Measurements from ENCODE around the gene ACSF3. TPM values are rescaled to one million over a fixed set of nuclear protein-coding genes. Genes with fewer than 3 reads are reported as not detected.

ACSF3 gene
- 15.8 and 39.7 TPM in 2 replicates for total RNA-seq

DNA sequence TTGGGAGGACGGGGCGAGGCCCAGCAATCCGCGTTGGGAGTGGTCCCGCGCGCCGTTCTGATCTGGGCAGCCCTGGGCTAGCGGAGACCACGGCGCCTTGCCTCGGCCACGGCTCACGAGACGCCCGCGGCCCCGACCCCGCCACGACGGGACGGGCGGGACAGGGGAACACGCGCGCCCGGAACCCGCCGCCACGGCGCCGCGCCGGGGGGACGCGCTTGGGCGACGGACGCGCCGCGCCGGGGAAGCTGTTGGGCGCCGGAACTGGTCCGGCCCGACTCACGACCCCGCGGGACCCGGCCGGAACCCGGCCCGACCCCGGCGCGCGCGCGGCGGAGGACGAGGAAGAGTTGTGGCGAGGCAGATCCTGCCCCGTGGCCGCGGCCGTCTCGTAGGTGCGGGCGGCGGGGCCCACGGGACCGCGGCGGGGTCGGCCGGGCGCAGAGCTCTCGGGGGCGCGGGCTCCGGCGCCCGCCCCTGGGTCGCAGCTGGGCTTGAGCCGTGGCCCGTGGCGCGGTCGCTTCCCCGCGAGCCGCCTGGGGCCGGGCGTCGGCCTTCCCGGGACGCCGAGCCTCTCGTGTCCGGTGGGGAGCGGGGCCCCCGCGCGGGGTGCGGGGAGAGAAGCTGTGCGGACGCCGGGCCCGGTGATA, at the start of gene ACSF3:
ACSF3 (plus strand) TSS at position 251 of the 650 bp plus-strand sequence. CDS start 6,830 bp downstream, outside the sequence.

DNA sequence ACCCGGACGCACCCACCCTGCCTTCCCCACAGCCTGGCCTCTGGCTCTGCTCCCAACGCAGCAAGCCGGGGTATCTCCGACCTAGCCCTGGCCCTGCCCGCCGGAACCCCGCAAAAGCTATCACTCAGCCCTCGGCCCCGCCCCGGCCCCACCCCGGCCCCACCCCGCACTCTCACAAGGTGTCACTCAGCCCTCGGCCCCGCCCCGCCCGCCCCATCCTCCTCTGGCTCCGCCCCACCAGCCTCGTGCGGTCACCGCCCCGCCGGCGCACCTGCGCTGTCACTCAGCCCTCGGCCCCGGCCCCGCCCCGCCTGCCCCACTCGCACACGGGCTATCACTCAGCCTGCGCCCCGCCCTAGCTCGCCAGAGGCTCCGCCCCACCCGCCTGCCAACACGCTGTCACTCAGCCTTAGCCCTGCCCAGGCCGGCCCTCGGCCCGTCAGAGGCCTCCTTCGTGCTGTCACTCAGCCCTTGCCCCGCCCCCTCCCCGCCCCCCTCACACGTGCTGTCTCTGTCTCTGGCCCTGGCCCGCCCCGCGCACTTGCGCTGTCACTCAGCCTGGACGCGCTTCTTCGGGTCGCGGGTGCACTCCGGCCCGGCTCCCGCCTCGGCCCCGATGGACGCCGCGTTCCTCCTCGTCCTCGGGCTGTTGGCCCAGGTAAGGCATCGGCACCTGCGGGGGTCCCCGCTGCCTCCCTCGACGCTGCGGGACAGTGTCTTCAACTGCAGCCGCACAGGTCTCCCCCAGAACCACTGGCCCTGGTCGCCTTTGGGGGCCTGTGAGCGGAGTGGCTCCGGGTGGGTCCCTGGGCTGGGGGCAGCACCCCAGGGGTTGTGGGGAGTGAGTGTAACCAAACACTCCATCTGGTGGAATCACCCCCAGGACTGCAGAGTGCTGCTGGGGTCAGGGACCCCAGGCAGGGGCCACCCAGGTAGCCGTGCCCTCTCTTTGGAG, 77.8 kb downstream of the ACSF3 start, which contains the start of gene CDH15:
CDH15 (plus strand) TSS at position 533 of the 955 bp plus-strand sequence; CDS start at position 617, 84 bp downstream.

DNA sequence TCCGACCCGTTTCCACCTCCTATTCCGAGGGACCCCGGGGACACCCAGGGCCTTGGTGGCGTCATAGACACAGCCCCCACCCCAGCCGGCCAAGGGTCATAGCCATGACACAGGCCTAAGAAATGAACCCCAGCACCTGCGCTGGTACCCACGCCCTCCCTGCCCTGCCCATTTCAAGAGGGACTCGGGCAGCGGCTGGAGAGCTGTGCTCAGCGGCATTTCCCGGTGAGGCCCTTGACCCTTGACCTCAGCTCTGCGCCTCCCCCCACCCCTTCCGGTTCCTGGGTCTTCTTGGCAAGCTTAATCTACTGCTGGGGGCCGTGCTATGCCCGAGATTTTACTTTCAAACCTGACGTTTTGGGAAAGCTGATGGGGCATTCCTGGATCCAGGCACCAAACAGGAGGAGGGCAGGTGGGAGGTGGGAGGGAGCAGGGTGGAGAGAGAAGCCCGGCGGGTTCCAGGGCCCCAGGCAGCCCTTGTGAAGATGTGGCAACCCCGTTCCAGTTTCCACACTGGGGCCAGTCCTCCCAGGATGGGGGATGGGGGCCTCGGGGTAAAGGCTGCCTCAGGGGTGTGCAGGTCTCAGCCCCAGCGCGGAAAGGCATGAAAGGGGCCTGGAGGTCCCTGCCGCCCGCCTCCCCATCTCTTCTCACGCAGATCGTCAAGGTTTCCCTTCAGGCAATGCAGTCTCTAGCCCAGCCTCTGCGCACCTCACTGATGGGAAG, 106.6 kb downstream of the ACSF3 start, which contains the start of gene SLC22A31:
SLC22A31 (minus strand) TSS at position 414 of the 726 bp plus-strand sequence; CDS start at position 378, 36 bp downstream.

Other genes with a start within 250 kb of the ACSF3 start
- 33.0 and 37.8 TPM in 2 replicates for gene GALNS, start 236.9 kb upstream of the ACSF3 start, total RNA-seq
- gene TRAPPC2L, start 236.7 kb upstream of the ACSF3 start, total RNA-seq: 52.2 and 58.0 TPM in 2 replicates
- gene PABPN1L, start 227.2 kb upstream of the ACSF3 start, total RNA-seq: not detected in 2 replicates
- not detected in 2 replicates for gene CBFA2T3, start 116.6 kb upstream of the ACSF3 start, total RNA-seq
- 2.0 TPM in 1 of 2 replicates, not detected in the other for gene CDH15, start 77.9 kb downstream of the ACSF3 start, total RNA-seq
- gene SLC22A31, start 106.7 kb downstream of the ACSF3 start, total RNA-seq: 1.1 TPM in 1 of 2 replicates, not detected in the other
- 6.2 and 9.9 TPM in 2 replicates for gene ZNF778, start 123.9 kb downstream of the ACSF3 start, total RNA-seq

Data from pericardium fibroblast (primary cell).